Erythroblast (primary cell): ENCODE results near the gene TYMS.

Experiments used
- GATA1 ChIP-seq: IDR thresholded peaks from 2 replicates; pipeline ENCODE4 v1.6.1; 2011; ENCODE audit warnings: low read depth, mild to moderate bottlenecking, control low read depth, low read length, moderate library complexity
- POLR2A ChIP-seq: IDR thresholded peaks from 2 replicates; pipeline ENCODE4 v1.6.1; 2011; ENCODE audit warnings: mild to moderate bottlenecking, low read length

GRCh38 chr18:682833-683232 is 25.4 kb downstream of the TYMS start:
- TF ChIP-seq POLR2A (no peak), GATA1 (no peak)
